Dermis microvascular lymphatic vessel endothelial cell (primary cell): Measurements from ENCODE around the gene DUSP10. TPM values are rescaled to one million over a fixed set of nuclear protein-coding genes. Genes with fewer than 3 reads are reported as not detected.

Experiments
- DNase-seq, 2 donors: peaks; one replicate each; pipeline versions ENCODE4 v3.0.0 to v3.0.0-alpha.2; 2010; ENCODE audit warnings: low read depth in 2 of 2
- total RNA-seq: library from RNA; depleted of rRNA; stranded (reverse); fragments of >200 nt; gene quantifications from 2 replicates; pipeline ENCODE4 v1.2.1, GENCODE V29; 2014

DUSP10 gene
- total RNA-seq, 1 donor from 2014 or later: 2.6 TPM

DNA sequence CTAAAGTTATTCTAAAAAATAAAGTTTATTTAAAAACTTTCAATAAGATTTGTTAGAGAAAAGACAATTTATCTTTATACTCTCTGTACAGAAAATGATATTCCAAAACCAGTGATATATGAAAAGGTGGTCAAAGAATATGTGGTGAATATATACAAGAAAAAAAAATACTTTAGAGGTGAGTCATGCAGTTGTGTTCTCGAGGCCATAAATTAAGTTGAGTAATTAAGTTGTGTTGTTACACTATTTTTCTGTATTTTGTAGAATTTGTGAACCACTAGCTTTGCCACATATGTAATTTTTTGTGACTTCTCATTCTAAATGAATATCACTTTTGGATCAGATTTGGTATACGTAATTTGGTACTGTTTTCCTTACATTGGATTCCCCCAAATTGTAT is 23.6 kb upstream of the DUSP10 start:
- DNase-seq: no peak

DNA sequence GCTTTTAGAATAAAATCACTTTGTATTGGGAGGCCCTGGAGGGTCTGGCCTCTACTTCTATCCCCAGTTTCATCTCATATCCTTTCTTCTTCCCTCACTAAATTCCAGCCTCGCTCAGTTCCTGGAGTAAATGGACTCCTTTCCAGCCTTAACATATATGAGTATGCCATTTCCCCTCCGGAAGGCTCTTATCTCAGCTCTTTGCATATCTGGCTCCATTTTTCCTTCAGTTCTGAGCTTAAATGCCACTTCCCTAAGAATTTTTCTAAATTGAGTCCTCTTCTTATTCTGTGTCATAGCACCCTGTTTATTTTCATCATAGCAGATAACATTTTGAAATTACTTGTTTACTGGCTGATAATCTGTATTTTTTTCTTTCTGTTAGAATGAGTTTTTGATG is 20.2 kb upstream of the DUSP10 start:
- DNase-seq: no peak

DNA sequence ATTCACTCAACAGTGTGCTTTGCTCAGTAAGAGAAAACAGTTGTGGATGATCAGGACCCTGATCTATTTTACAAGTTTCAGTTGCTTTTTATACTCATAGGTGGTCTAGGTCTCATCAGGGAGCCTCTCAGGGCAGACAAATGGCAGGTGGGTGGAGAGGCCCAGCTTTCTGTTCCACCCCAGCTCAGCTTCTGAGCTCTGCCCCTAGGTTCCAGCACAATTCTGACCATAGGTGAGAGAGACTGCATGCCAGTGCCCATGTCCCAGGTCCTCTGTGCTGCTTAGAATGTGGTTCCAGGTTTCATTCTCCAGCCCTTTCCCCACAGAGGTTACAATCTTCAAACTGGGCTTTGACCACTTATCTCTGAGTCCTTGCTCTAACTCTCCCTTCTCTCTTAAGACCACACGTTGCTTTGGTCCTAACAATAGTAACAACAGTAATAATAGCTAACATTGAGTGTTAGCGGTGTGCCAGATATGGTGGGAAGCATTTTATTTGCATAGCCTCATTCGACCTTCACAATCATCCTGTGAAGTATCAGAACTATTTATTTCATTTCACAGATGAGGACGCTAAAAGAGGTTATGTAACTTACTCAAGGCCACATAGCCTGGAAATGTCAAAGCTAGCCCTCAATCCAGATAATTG is 19.6 kb upstream of the DUSP10 start:
- no peak for DNase-seq

DNA sequence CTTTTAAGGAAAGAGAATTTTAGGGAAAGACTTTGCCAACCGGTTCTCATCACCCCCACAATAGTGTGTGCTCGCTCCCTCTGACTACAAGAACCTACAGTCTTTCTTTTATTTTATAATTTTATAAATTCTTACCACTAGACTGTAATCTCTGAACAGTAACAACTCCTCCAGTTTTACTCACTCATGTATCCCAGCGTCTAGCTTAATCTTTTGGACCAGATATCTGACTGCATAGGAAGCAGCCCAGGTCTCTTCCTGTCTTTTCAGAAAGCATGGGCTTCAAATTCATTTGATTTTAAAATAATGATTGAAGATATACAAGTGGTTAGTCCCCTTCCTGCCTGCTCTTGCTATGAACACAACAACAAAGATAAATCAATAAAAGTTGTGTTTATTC is 19.0 kb upstream of the DUSP10 start:
- no peak for DNase-seq

- DNase-seq: peak in 1 of 2 donors; percentile 42
Measured at GRCh38 chr1:221759436-221759835, 17.5 kb upstream of the DUSP10 start.

DNA sequence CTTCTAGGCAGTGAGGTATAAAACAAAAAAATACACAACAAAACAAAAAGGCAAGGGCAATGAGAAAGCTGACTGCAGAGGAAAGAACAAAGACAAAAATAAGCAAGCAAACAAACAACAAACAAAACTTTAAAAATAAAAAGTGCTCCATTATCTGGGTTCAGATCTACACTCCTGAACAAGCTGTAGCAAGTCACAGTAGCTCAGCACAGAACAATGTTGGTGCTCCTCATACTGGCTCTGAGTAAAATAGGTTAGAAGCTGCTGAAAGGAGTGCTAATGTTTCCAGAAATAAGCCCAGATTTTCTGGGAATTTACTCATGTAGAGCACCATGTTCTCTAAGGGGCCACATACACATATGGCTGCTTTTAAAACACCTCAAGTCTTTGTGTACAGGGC is 16.6 kb upstream of the DUSP10 start:
- DNase-seq: no peak

DNA sequence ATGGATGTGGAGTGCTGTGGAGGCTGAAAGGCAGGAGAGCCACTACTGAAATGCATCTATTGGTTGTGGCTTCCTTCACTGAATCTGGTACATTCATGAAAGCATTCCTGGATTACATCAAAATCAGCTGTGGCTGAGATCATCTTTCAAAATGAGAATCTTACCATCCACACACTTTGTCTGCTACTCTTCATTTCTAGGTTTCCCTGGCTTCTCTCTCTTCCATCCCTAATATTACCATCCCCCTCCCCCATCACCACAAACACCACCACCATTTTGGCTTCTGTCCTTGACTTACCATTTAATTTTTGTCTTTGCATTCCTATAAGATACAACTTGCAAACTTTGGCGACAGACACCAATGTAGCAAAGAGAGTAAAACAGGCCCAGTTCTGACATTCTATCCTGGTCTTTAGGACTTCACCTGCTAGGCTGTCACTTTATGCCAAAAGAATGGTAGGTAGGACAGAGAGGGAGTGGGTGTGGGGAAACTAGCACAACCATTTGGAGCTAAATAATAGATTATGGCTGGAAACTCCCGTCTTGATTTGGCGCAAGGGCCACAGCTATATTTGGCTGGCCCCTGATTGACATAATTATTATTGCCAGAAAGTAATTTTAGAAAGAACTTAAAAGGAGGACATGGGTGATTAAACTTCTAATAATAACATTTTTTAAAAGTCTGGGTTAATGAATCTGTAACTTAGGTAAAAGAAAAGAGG is 15.1 kb upstream of the DUSP10 start:
- no peak for DNase-seq

GRCh38 chr1:221753828-221754188 is 11.9 kb upstream of the DUSP10 start:
- no peak for DNase-seq

GRCh38 chr1:221751226-221751887 is 9.5 kb upstream of the DUSP10 start:
- DNase-seq: no peak

- no peak for DNase-seq
Measured at GRCh38 chr1:221748981-221749380, 7.1 kb upstream of the DUSP10 start.

GRCh38 chr1:221747839-221748238 is 6.0 kb upstream of the DUSP10 start:
- no peak for DNase-seq

GRCh38 chr1:221743416-221744208 is 1.7 kb upstream of the DUSP10 start:
- no peak for DNase-seq

GRCh38 chr1:221742555-221743415 is 896 bp upstream of the DUSP10 start:
- peak; percentile 40 to 78 for DNase-seq

DNA sequence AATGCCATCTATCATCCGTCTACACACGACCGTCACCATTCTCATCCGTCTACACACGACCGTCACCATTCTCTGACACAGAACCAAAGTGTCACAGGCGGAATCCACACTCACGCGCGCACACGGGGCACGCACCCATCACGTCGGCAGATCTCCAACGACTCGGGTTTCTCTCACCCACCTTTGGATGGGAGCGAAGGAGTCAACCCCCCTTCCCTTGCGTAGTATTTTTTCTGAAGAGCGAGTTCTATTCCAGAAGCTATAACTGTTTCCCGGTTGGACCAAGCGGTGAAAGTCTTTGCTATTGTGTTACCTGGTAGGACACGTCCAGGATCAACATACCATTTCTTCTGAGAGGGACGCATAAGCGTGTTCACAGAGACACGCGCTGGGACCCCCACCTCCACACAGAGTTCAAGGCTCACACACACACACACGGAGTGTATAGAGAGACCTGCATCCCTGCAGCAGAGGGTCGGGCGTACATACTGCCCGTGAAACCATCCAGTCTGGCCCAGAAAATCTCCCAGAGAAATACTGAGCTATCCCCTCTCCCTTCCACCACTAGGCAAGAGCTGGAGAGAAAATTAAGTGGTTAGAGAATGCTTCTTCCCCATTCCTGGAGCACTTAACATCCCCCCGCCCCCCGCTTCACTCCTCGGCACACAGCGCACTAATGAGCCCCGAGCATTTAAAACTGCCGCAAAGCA is 741 bp downstream of the DUSP10 start:
- peak in 1 of 2 donors; percentile 31 for DNase-seq

- DNase-seq: no peak
Measured at GRCh38 chr1:221740369-221740992, 1.4 kb downstream of the DUSP10 start.

GRCh38 chr1:221739677-221740025 is 2.2 kb downstream of the DUSP10 start:
- no peak for DNase-seq

GRCh38 chr1:221739018-221739676 is 2.7 kb downstream of the DUSP10 start:
- no peak for DNase-seq

GRCh38 chr1:221736714-221737113 is 5.2 kb downstream of the DUSP10 start:
- DNase-seq: no peak

GRCh38 chr1:221735999-221736398 is 5.9 kb downstream of the DUSP10 start:
- no peak for DNase-seq

DNA sequence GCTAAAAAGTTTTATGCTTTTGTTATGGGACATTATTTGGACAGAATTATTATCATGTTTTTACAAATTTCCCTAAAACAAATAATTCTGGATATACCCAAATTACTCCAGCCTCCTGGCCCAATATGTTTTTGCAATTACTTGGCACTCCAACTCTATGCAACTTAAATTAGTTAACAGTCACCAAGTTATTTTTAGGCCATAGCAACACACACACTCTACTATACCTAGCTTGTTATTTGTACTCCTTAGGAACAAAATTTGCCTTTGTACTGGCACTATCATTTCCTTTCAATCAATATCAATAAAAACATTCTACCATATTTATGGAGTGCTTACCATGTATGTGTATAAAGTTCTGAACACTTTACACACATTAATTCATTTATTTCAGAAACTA is 7.7 kb downstream of the DUSP10 start:
- no peak for DNase-seq
